HEK293 (cell line): ENCODE results near the gene SLIT1.

Experiments used
- CTCF ChIA-PET: fragments of 350-600 bp; formaldehyde crosslinking; extraction: SDS; loops from one replicate; lab custom pipeline; 2021; ENCODE audit warnings: antibody characterized with exemption; lab: Yijun Ruan, JAX
- POLR2A ChIA-PET: fragments of 300-600 bp; formaldehyde crosslinking; extraction: SDS; loops from one replicate; lab custom pipeline; 2020; ENCODE audit warnings: antibody characterized with exemption, inconsistent platforms; lab: Yijun Ruan, JAX
- H3K27ac ChIP-seq: fragments of 200-500 bp; sonication (Bioruptor generic); 2 replicates; pipeline ENCODE4 v1.5.1; 2014; ENCODE audit warnings: low read depth, low read length, control low read depth, inconsistent platforms; ENCODE audit errors: extremely low read depth
- H3K36me3 ChIP-seq, 2 experiments: fragments of 200-500 bp in 1 of 2; sonication (Bioruptor generic) in 1 of 2; 1 replicate in 1 of 2; 2 replicates in 1 of 2; pipeline ENCODE4 v1.5.1; 2014 to 2017; ENCODE audit warnings: inconsistent platforms in 2 of 2, low read length in 2 of 2; ENCODE audit not compliant: control insufficient read depth in 2 of 2, insufficient read depth in 1 of 2
- H3K4me1 ChIP-seq: fragments of 200-500 bp; sonication (Bioruptor generic); 2 replicates; pipeline ENCODE4 v1.5.1; 2014; ENCODE audit warnings: mild to moderate bottlenecking, low read length, inconsistent platforms; ENCODE audit not compliant: control insufficient read depth, insufficient read depth
- H3K4me3 ChIP-seq: 2 replicates; pipeline ENCODE4 v1.5.1; 2011; ENCODE audit warnings: low read depth, mild to moderate bottlenecking, control low read depth, low read length, moderate library complexity
- H3K9me3 ChIP-seq: fragments of 200-500 bp; sonication (Bioruptor generic); 2 replicates; pipeline ENCODE4 v1.5.1; 2014; ENCODE audit warnings: low read depth, low read length, inconsistent platforms; ENCODE audit not compliant: control insufficient read depth, insufficient read depth
- KLF10 ChIP-seq: fragments of 450-650 bp; IDR thresholded peaks from 2 replicates; pipeline ENCODE4 v1.5.1; 2018; ENCODE audit warnings: missing biosample characterization, mild to moderate bottlenecking, missing genetic modification characterization
- OVOL3 ChIP-seq: fragments of 450-650 bp; formaldehyde crosslinking; IDR thresholded peaks from 2 replicates; pipeline ENCODE4 v1.5.1; 2016; ENCODE audit warnings: missing biosample characterization, missing genetic modification characterization
- SP7 ChIP-seq: fragments of 450-650 bp; formaldehyde crosslinking; IDR thresholded peaks from 2 replicates; pipeline ENCODE4 v1.5.1; 2016; ENCODE audit warnings: missing biosample characterization, missing genetic modification characterization
- ZNF132 ChIP-seq: fragments of 450-650 bp; formaldehyde crosslinking; IDR thresholded peaks from 2 replicates; pipeline ENCODE4 v1.5.1; 2017; ENCODE audit warnings: missing biosample characterization, missing genetic modification characterization, borderline replicate concordance
- ZNF211 ChIP-seq: fragments of 450-650 bp; formaldehyde crosslinking; IDR thresholded peaks from 2 replicates; pipeline ENCODE4 v1.5.1; 2016; ENCODE audit warnings: low read depth, missing biosample characterization, missing genetic modification characterization
- ZNF214 ChIP-seq: fragments of 450-650 bp; formaldehyde crosslinking; IDR thresholded peaks from 2 replicates; pipeline ENCODE4 v1.5.1; 2017; ENCODE audit warnings: missing biosample characterization, mild to moderate bottlenecking, missing genetic modification characterization, borderline replicate concordance
- ZNF341 ChIP-seq: fragments of 450-650 bp; formaldehyde crosslinking; IDR thresholded peaks from 2 replicates; pipeline ENCODE4; 2016; ENCODE audit warnings: low read depth, missing biosample characterization, missing genetic modification characterization
- ZNF514 ChIP-seq: fragments of 450-650 bp; formaldehyde crosslinking; IDR thresholded peaks from 2 replicates; pipeline ENCODE4 v1.5.1; 2016; ENCODE audit warnings: missing biosample characterization, missing genetic modification characterization
- ZNF76 ChIP-seq: fragments of 450-650 bp; formaldehyde crosslinking; IDR thresholded peaks from 2 replicates; pipeline ENCODE4; 2016; ENCODE audit warnings: low read depth, missing biosample characterization, missing genetic modification characterization, borderline replicate concordance
- ZSCAN23 ChIP-seq: fragments of 450-650 bp; formaldehyde crosslinking; IDR thresholded peaks from 2 replicates; pipeline ENCODE4 v1.5.1; 2016; ENCODE audit warnings: missing biosample characterization, missing genetic modification characterization
- TF ChIP-seq, protein P1 (sequence below): fragments of 450-650 bp; formaldehyde crosslinking; IDR thresholded peaks from 2 replicates; pipeline ENCODE4 v1.5.1; 2016; ENCODE audit warnings: missing biosample characterization, missing genetic modification characterization
- TF ChIP-seq, protein P2 (sequence below): fragments of 450-650 bp; formaldehyde crosslinking; IDR thresholded peaks from 2 replicates; pipeline ENCODE4 v1.5.1; 2016; ENCODE audit warnings: missing biosample characterization, missing genetic modification characterization
- TF ChIP-seq, protein P3 (sequence below): fragments of 450-650 bp; formaldehyde crosslinking; IDR thresholded peaks from 2 replicates; pipeline ENCODE4 v1.5.1; 2016; ENCODE audit warnings: missing biosample characterization, missing genetic modification characterization
- TF ChIP-seq, protein P4 (sequence below): fragments of 450-650 bp; formaldehyde crosslinking; IDR thresholded peaks from 2 replicates; pipeline ENCODE4 v1.5.1; 2017; ENCODE audit warnings: missing biosample characterization, missing genetic modification characterization

The SLIT1 gene

DNA sequence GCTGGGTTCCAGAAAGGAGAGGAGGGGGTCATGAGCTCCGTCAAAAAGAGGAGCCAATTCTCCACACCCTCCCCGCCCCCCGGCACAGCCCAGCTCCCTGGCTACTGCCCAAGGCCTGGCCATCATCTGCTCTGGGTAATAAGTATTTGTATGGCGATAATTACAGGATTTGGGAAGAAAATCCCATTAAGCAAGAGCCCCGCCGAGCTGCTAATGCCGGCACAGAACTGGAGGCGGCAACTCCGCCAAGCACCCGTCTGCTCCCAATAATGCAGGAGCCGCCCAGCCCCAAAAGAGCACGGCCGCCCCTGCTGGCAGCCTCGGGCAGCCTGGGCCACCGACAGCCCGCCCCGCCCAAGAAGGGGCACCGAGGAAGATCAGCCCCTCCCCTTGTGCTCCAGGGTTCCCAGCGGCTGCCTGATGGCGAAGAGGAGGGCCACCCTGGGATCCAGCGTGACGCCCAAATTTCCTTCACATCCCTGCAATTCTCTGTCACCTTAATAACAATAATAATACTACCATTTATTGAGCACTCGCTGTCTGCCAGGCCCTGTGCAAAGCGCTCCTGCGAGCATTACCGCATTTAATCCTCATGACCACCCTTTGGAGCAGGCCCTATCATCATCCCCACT is 5.9 kb downstream of the SLIT1 start:
- Histone ChIP-seq H3K4me1 (no peaks in the 10 kb centered on the region), H3K9me3 (no peaks in the 10 kb centered on the region), H3K36me3 (no peaks in the 10 kb centered on the region), H3K27ac (no peak overlapping the region), H3K4me3 (no peak overlapping the region)
- CTCF ChIA-PET: interaction anchor here (1.4 kb wide), 1 partner anchor 107 kb away, joined by 3 read pairs; no protein-coding TSS in a partner anchor
- POLR2A ChIA-PET: no interaction called here
- TF ChIP-seq, protein P1, sequence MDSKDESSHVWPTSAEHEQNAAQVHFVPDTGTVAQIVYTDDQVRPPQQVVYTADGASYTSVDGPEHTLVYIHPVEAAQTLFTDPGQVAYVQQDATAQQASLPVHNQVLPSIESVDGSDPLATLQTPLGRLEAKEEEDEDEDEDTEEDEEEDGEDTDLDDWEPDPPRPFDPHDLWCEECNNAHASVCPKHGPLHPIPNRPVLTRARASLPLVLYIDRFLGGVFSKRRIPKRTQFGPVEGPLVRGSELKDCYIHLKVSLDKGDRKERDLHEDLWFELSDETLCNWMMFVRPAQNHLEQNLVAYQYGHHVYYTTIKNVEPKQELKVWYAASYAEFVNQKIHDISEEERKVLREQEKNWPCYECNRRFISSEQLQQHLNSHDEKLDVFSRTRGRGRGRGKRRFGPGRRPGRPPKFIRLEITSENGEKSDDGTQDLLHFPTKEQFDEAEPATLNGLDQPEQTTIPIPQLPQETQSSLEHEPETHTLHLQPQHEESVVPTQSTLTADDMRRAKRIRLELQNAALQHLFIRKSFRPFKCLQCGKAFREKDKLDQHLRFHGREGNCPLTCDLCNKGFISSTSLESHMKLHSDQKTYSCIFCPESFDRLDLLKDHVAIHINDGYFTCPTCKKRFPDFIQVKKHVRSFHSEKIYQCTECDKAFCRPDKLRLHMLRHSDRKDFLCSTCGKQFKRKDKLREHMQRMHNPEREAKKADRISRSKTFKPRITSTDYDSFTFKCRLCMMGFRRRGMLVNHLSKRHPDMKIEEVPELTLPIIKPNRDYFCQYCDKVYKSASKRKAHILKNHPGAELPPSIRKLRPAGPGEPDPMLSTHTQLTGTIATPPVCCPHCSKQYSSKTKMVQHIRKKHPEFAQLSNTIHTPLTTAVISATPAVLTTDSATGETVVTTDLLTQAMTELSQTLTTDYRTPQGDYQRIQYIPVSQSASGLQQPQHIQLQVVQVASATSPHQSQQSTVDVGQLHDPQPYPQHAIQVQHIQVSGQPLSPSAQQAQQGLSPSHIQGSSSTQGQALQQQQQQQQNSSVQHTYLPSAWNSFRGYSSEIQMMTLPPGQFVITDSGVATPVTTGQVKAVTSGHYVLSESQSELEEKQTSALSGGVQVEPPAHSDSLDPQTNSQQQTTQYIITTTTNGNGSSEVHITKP (tag by site-specific recombination): no peak
- TF ChIP-seq SP7 (tag by site-specific recombination): 0 out of 2 replicates have a peak, but pooled peaks have one; percentile 16

DNA sequence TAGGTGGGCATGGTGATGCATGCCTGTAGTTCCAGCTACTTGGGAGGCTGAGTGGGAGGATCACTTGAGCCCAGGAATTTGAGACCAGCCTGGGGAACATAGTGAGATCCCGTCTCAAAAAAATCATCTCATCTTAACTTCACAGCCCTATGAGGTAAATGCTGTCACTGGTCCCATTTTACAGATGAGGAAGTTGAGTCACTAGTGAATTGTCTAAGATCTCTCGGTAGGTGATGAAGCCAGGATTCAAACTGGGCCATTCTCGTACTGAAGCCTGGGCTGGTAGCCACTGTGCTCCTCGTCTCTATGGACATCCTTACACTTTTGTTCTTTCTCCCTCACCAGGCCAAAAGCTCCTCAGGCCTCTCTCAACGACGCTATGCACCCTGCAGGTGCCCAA is 6.4 kb downstream of the SLIT1 start:
- CTCF ChIA-PET: interaction anchor here (1.4 kb wide), 1 partner anchor 107 kb away, joined by 3 read pairs; no protein-coding TSS in a partner anchor

DNA sequence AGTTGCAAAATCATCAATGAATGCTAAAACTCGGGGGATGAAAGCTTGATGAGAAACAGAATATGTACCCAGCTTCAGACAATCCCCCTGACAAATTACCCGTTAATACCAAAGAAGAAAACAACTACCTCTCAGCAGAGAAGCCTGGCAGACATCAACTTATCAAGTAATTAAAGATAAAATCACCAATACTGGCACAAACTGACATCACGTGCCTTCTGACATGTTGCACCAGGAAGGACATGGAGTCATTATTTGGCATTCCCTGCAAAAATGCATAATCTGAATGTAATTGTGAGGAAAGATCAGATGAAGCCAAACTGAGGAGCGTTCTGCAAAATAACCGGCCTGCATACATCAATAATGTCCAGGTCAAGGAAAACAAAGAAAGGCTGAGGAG is 7.7 kb downstream of the SLIT1 start:
- Histone ChIP-seq H3K9me3 (no peaks in the 10 kb centered on the region), H3K4me1 (no peaks in the 10 kb centered on the region), H3K27ac (no peak overlapping the region), H3K36me3 (no peaks in the 10 kb centered on the region), H3K4me3 (no peak overlapping the region)
- ChIA-PET CTCF (interaction anchor here (1.1 kb wide), 1 partner anchor 19 kb away, joined by 4 read pairs; no protein-coding TSS in a partner anchor), POLR2A (no interaction called here)
- TF ChIP-seq, protein P2, sequence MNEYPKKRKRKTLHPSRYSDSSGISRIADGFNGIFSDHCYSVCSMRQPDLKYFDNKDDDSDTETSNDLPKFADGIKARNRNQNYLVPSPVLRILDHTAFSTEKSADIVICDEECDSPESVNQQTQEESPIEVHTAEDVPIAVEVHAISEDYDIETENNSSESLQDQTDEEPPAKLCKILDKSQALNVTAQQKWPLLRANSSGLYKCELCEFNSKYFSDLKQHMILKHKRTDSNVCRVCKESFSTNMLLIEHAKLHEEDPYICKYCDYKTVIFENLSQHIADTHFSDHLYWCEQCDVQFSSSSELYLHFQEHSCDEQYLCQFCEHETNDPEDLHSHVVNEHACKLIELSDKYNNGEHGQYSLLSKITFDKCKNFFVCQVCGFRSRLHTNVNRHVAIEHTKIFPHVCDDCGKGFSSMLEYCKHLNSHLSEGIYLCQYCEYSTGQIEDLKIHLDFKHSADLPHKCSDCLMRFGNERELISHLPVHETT (tag by site-specific recombination): no peak
- TF ChIP-seq ZNF514 (no peak), ZSCAN23 (tag by site-specific recombination) (no peak), ZNF76 (tag by site-specific recombination) (no peak), ZNF341 (tag by site-specific recombination) (no peak), ZNF132 (tag by site-specific recombination) (no peak), ZNF211 (no peak)
- TF ChIP-seq, protein P3, sequence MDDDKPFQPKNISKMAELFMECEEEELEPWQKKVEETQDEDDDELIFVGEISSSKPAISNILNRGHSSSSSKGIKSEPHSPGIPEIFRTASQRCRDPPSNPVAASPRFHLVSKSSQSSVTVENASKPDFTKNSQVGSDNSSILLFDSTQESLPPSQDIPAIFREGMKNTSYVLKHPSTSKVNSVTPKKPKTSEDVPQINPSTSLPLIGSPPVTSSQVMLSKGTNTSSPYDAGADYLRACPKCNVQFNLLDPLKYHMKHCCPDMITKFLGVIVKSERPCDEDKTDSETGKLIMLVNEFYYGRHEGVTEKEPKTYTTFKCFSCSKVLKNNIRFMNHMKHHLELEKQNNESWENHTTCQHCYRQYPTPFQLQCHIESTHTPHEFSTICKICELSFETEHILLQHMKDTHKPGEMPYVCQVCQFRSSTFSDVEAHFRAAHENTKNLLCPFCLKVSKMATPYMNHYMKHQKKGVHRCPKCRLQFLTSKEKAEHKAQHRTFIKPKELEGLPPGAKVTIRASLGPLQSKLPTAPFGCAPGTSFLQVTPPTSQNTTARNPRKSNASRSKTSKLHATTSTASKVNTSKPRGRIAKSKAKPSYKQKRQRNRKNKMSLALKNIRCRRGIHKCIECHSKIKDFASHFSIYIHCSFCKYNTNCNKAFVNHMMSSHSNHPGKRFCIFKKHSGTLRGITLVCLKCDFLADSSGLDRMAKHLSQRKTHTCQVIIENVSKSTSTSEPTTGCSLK (tag by site-specific recombination): no peak
- TF ChIP-seq, protein P4, sequence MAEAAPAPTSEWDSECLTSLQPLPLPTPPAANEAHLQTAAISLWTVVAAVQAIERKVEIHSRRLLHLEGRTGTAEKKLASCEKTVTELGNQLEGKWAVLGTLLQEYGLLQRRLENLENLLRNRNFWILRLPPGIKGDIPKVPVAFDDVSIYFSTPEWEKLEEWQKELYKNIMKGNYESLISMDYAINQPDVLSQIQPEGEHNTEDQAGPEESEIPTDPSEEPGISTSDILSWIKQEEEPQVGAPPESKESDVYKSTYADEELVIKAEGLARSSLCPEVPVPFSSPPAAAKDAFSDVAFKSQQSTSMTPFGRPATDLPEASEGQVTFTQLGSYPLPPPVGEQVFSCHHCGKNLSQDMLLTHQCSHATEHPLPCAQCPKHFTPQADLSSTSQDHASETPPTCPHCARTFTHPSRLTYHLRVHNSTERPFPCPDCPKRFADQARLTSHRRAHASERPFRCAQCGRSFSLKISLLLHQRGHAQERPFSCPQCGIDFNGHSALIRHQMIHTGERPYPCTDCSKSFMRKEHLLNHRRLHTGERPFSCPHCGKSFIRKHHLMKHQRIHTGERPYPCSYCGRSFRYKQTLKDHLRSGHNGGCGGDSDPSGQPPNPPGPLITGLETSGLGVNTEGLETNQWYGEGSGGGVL (tag by site-specific recombination): no peak

More for the DNA sequence above, 6.4 kb downstream of the SLIT1 start:
- Histone ChIP-seq H3K4me1 (no peaks in the 10 kb centered on the region), H3K36me3 (no peaks in the 10 kb centered on the region), H3K27ac (no peak overlapping the region), H3K9me3 (no peaks in the 10 kb centered on the region), H3K4me3 (no peak overlapping the region)
- TF ChIP-seq ZNF214 (tag by site-specific recombination) (no peak), KLF10 (tag by site-specific recombination) (no peak), SP7 (tag by site-specific recombination) (0 out of 2 replicates have a peak, but pooled peaks have one; percentile 2), OVOL3 (no peak)
- POLR2A ChIA-PET: no interaction called here
